ENCODE data around the gene MTMR11.

DNA sequence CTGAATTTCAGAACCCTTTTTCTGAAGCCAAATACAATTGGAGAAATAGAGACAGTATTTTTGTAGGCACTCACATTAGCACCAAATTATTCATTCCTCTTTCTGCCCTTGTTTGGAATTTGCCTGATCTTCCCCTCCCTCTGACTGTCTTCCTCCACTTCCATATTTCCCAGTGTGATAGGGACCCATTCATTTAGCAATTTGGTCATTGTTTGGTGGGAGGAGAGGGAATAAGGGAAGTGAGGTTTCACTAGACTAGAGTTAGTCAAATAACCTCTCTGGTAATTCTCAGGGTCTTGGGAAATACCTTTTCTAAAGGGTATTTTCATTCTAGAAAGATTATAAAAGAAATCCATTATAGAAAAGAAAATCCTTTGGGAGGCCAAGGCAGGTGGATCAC is 31.0 kb upstream of the MTMR11 start:
- TF ChIP-seq, protein P1, sequence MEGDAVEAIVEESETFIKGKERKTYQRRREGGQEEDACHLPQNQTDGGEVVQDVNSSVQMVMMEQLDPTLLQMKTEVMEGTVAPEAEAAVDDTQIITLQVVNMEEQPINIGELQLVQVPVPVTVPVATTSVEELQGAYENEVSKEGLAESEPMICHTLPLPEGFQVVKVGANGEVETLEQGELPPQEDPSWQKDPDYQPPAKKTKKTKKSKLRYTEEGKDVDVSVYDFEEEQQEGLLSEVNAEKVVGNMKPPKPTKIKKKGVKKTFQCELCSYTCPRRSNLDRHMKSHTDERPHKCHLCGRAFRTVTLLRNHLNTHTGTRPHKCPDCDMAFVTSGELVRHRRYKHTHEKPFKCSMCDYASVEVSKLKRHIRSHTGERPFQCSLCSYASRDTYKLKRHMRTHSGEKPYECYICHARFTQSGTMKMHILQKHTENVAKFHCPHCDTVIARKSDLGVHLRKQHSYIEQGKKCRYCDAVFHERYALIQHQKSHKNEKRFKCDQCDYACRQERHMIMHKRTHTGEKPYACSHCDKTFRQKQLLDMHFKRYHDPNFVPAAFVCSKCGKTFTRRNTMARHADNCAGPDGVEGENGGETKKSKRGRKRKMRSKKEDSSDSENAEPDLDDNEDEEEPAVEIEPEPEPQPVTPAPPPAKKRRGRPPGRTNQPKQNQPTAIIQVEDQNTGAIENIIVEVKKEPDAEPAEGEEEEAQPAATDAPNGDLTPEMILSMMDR (IDR thresholded peaks at IDR 0.05): no peak
- TF ChIP-seq POLR2A (IDR thresholded peaks at IDR 0.05): no peak
